NCI-H1092 treated with DMSO at 0.1 percent for 48 hours (cell line): Measurements from ENCODE around the gene GNPAT.
A peak's percentile ranks its signal among the peaks of the same experiment; 100 is the strongest.

ENCODE experiments used
- DNase-seq: peaks from one replicate; lab custom pipeline; 2025; lab: John Stamatoyannopoulos, UW

Gene GNPAT

DNA sequence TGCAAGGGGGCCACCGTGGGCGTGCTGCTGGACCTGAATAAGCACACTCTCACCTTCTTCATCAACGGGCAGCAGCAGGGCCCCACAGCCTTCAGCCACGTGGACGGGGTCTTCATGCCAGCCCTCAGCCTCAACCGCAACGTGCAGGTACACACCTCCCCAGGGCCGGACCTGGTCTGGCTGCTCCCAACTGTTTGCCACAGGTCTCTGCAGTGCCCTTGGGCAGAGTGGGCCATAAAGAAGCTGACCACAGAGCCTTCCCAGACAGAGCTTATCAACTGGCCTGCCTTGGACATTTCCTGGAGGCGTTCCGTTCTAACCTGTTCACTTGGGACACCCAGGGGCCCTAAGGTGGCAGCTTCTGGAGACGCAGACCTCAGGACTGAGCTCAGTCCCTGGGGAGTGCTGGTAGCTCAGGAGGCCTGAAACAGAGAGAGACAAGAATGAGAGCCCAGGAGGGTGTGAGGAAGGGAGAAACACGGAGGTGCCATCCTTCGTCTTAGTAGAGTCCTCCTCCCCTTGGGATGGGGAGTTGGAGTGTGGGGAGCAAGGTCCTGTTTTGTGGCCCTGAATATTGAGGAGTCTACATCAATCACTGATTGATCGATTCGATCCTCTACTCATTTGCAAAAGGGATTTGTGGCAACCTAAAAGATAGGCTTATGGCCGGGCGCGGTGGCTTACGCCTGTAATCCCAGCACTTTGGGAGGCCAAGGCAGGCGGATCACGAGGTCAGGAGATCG is 27.0 kb upstream of the GNPAT start:
- DNase-seq: no peak

- DNase-seq: no peak
Measured at GRCh38 chr1:231214918-231215680, 25.9 kb upstream of the GNPAT start.

DNA sequence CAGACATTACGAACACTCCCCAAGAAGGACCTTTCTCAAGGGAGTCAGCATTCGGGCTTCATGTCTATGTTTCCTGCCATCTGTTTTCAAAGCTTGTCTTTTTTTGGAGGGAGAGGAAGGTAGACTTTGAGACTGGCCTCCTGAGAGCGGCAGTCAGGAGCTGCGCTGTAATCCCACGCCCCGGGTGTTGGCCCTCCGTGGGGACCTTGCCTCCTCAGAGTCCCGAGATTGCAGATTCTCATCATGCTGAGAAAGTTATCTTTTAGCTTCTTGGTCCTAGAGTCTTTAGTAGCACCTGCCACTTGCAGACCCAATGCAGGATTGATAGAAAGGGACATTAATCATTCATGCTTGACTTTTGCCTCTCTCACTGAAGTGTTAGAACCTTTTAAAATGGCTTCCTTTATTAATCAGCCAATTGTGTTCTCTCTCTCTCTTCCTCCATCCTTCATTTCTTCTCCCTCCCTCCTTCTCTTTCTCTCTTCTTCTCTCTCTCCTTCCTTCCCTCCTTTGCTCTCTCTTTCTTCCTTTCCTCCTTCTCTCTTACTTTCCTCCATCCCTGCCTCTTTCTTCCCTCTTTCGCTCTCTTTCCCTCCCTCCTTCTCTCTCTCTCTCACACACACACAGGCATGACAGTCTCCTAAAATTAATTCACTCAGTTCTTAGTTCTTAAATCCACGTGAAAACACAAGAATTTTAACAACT is 25.2 kb upstream of the GNPAT start:
- DNase-seq: no peak

DNA sequence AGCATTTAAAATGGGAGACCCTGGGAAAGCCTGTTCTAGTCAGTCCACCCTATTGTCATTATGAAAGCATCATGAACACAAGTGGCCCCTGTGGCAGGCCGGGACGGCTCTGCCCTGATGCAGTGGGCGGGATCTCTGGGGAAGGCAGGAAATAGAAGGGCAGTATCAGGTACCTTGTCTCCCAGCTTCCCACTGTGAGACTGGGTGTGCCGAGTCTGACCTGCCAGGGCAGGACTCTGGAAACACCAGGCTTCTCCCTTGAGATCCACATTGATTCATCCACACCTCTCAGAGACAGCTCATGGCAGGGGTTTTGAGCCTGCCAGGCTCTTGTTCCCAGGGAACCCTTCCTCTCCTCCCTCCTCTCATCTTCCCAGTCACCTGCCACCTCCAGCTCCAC is 24.5 kb upstream of the GNPAT start:
- no peak for DNase-seq

DNA sequence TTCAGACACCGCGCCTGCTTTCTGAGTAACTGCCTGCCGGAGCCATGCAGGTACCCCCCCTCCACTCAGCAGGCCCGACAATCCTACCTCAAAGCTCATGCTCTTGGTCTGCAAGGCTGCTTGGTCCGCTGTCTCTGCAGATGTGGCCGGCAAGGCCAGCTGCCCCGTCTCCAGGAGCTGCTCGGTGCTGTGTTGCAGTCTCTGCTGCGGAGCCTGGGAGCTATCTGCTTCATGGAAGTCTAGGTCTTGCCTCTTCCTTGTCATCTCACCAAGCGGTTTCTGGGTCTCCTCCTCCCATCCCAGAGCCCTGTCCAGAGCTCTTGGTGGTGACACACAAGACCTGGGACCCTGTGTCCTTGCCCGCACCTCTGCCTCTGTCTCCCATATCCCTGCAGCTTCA is 24.0 kb upstream of the GNPAT start:
- no peak for DNase-seq

DNA sequence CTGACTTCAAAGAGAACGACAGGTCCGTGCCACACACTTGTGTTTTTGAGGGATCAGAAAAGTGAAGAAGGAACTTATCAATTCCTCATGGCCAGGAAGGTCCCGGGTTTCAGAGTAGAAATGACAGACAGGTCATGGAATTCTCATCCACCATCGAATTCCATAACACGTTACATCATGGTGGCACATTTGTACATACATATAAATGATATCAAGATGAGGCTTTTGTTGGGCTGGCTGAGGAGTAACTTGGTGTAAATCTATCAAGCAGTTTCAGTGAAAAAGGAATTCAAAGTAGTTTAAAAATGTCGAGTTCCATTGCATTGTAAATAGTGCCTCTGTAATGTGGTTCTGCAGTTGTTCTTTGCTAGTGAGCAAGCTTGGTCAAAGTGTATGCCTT is 22.9 kb upstream of the GNPAT start:
- DNase-seq: no peak

DNA sequence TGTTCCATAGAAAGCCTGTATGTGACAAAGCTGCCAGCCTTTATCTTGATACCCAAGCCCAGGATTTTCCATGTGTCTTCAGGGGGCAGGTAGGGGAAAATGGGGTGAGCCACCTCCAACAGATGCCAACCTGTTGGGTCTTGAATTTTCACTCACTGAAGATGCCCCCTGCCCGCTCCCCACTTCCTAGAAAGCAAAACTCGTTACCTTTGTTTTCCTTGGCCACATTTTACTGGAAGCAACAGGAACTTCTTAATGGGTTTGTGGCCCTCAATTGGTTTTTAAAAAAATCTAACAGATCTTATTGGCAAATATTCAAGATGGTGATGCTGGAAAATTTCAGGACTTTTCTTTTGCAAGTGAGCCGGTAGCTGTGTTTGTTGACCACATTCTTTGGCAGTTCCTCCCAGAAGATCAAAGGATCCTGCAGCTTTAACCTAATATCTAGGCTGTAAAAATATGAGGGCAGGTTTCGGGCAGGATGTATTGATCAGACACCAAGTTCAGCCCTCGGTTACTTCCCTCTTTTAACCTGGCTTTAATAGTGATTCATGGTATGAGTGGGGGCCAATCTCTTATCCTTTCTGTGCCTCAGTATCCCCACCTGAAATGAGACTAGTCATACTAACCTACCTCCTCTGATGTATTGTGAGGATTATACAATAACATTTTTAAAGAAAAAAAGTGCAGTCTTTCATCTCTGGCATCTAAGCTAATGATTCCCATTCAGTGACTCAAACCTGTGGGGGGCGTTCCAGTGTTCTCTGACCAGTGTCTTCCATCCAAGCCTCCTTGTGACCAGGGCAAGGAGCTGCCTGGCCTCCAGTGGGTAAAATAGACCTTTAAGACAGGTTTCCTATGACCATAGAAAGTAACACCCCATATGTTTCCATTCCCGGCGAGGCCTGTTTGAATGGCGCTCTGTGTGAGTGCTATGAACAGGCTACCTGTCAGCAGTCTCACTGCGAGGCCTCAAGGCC is 21.3 kb upstream of the GNPAT start:
- no peak for DNase-seq

GRCh38 chr1:231220801-231221200 is 20.2 kb upstream of the GNPAT start:
- DNase-seq: no peak

DNA sequence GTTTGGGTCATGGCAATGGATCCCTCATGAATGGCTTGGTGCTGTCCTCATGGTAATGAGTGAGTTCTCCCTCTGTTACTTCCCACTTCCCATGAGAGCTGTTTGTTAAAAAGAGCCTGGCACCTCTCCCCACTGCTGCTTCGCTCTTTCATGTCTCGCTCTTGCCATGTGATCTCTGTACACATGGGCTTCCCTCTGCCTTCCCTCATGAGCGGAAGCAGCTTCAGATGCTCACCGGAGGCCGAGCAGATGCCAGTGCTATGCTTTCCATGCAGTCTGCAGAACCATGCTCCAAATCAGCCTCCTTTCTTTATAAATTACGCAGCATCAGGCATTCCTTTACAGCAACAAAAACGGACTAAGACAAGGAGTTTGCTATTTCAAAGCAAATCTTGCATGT is 14.9 kb upstream of the GNPAT start:
- DNase-seq: no peak

DNA sequence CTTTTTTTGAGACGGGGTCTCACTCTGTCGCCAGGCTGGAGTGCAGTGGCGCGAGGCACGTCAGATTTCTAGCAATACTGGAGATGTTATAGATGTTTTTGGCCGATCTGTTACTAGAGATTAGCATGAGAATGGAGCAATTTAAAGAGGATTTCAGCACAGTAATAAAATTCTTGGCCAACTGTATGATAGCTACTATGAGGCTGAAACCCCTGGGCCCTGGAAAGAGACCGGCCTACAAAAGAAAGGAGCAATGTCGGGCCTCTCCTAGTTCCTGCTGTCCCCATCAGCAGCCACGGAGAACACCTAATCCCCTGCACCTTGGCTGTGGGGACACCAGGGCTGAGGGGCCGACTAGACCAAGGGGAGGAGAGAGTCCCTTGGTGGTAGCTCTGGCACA is 9.5 kb upstream of the GNPAT start:
- no peak for DNase-seq

- no peak for DNase-seq
Measured at GRCh38 chr1:231232870-231233734, 7.9 kb upstream of the GNPAT start.

DNA sequence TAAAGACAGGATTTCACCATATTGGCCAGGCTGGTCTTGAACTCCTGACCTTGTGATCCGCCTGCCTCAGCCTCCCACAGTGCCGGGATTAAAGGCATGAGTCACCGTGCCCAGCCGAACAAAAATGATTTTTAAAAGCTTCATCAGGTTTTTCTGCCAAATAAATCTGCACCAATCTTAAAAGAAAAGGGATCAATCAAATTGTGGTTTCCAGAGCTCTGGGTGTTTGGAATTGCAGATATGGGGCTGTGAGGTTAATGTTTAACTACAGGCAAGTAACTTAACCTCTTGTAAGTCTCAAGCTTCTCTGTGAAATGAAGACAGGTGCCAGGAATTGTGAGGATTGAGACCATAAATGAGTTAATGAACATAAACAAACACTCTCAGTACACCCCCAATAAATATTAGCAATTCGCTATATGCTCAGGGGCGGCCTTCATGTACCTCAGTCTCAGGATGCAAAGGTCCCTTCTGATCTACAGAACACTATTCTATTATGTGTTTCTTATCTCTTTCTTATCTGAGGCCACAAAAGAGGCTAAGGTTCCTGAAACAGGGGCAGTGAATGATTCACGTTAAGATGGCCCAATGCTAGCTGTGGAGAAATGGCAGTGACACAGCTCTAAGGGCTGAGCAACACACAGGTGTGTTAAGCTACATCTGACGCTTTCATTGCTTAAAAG is 7.1 kb upstream of the GNPAT start:
- no peak for DNase-seq

GRCh38 chr1:231234506-231234905 is 6.5 kb upstream of the GNPAT start:
- DNase-seq: no peak

DNA sequence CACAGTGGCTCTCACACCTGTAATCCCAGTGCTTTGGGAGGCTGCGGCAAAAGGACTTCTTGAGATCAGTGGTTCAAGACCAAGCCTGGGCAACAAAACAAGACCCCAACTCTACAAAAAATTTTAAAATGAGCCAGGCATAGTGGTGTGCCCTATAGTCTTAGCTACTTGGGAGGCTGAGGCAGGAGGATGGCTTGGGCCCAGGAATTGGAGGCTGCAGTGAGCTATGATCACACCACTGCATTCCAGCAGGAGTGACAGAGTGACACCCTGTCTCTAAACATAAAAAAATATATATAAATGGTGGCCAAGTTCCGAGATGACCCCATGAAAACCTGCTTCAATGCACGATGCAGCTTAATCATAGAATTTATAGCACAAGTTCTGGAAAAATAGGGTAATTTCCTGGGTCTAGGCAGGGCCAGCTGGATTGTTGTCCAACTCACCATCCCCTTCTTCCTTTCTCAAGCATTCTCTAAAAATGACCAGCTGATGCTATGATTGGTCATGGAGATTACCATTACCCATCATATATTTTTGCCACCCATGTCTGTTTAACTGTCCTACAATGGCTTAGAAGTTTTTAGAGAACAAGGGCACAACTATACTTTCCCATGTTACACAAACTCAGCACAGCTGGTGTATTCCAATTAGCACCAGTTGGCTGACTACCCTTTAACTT is 5.3 kb upstream of the GNPAT start:
- DNase-seq: no peak

DNA sequence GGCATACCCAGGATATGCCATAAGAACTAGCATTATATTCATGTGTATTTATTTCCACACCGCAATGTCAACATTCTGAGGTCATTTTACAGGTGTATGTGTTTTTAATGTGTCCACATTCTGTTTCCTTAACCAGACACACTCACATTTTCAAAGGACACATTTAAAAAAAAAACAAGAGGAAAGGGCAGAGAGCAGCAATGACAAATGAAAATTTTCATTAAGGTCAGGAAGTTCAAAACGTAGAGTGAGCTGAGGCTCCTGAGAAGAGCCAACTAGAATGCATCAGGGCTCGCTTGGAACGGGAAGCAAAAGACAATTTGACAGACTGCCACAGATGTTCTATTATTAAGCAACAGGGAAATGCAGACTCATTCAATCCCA is 4.8 kb upstream of the GNPAT start:
- no peak for DNase-seq

DNA sequence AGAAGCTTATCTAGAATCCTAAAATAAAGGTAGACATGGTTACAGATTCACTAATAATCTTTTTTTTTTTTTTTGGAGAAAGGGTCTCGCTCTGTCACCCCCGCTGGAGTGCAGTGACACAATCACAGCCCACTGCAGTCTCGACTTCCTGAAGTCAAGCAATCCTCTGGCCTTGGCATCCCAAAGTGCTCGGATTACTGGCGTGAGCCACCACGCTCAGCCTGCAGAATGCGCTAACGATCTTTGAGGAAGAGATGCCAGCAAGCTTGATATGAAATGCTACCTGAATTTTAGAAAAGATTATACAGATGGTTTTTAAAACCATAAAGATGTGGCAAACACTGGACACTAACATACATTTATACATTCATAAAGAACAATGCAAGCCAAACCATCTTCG is 4.1 kb upstream of the GNPAT start:
- no peak for DNase-seq

- no peak for DNase-seq
Measured at GRCh38 chr1:231238298-231238697, 2.7 kb upstream of the GNPAT start.

GRCh38 chr1:231240531-231240882 is 505 bp upstream of the GNPAT start:
- DNase-seq: peak; percentile 43

GRCh38 chr1:231241750-231242149 is 738 bp downstream of the GNPAT start:
- DNase-seq: peak; percentile 52
